GM13977 (cell line): ENCODE results near the gene CALHM2.
A peak's percentile ranks its signal among the peaks of the same experiment; 100 is the strongest.

Source experiments
- DNase-seq: peaks from one replicate; pipeline ENCODE4 v3.0.0; 2012; ENCODE audit warnings: low spot score
- CTCF ChIP-seq: IDR thresholded peaks from 2 replicates; pipeline ENCODE4 v1.5.1; 2012; ENCODE audit warnings: mild to moderate bottlenecking, control low read depth; ENCODE audit not compliant: insufficient read depth; ENCODE audit errors: extremely low read depth, missing control alignments
- in situ Hi-C: fragments of 300-500 bp; cut with MboI; formaldehyde crosslinking; loops from one replicate; pipeline ENCODE4 v1.12.0; 2022; ENCODE audit warnings: low sequenced_read_pairs, low pct_unique_long_range_greater_than_20kb, mixed read lengths, inconsistent platforms; ENCODE audit not compliant: unreplicated experiment

CALHM2 gene

GRCh38 chr10:103495321-103495720 lies 43.2 kb upstream of the CALHM2 start:
- TF ChIP-seq CTCF: no peak
- DNase-seq: no peak
- in situ Hi-C loops: loop anchor here (25.0 kb wide), 1 partner anchor 658 kb away; the partner anchor contains the start of gene CYP17A1

GRCh38 chr10:103493916-103494877 lies 42.0 kb upstream of the CALHM2 start:
- in situ Hi-C loops: loop anchor here (25.0 kb wide), 1 partner anchor 657 kb away; the partner anchor contains the start of gene CYP17A1
- TF ChIP-seq CTCF: no peak
- peak; percentile 55 for DNase-seq

- in situ Hi-C loops: loop anchor here (25.0 kb wide), 1 partner anchor 656 kb away; the partner anchor contains the start of gene CYP17A1
- TF ChIP-seq CTCF: no peak
- no peak for DNase-seq
Observed at GRCh38 chr10:103493362-103493915, 41.3 kb upstream of the CALHM2 start, which contains the start of gene NEURL1. Gene NEURL1 (plus strand): TSS chr10:103493705. CDS start chr10:103494388, 683 bp downstream.

- DNase-seq: no peak
- in situ Hi-C loops: loop anchor here (25.0 kb wide), 1 partner anchor 655 kb away; the partner anchor contains the start of gene CYP17A1
Observed at GRCh38 chr10:103492655-103493261, 40.6 kb upstream of the CALHM2 start.

GRCh38 chr10:103491729-103492364 lies 39.7 kb upstream of the CALHM2 start:
- TF ChIP-seq CTCF: no peak
- DNase-seq: no peak
- in situ Hi-C loops: loop anchor here (25.0 kb wide), 1 partner anchor 655 kb away; the partner anchor contains the start of gene CYP17A1

More at GRCh38 chr10:103492655-103493261, 40.6 kb upstream of the CALHM2 start:
- TF ChIP-seq CTCF: no peak

GRCh38 chr10:103490986-103491314 lies 38.8 kb upstream of the CALHM2 start:
- no peak for DNase-seq
- in situ Hi-C loops: loop anchor here (25.0 kb wide), 1 partner anchor 654 kb away; the partner anchor contains the start of gene CYP17A1
- no peak for TF ChIP-seq CTCF
